ENCODE results near the gene KCNE3. TPM values are rescaled to one million over a fixed set of nuclear protein-coding genes. Genes with fewer than 3 reads are reported as not detected.

The KCNE3 gene
- polyA plus RNA-seq, 1 donor (not counting 4 experiments of a cell fraction or from before 2014, with no cell fraction given), result not detected

GRCh38 chr11:74447720-74448119, 19.6 kb downstream of the KCNE3 start:
- Histone ChIP-seq H3K4me1 (ENCODE audit: control insufficient read depth, extremely low read depth, insufficient read depth, low read length) (peaks cover 3% of the 10 kb centered on the region), H3K36me3 (ENCODE audit: control insufficient read depth in 2 of 2, extremely low read depth in 1 of 2, insufficient read depth in 2 of 2, low read length in 2 of 2) (no peaks in the 10 kb centered on the region), H3K27ac (ENCODE audit: control insufficient read depth, insufficient read depth, low read length) (no peak overlapping the region), H3K27me3 (ENCODE audit: control insufficient read depth, extremely low read depth, insufficient read depth, low read length) (peaks cover 6% of the 10 kb centered on the region), H2AFZ (ENCODE audit: control insufficient read depth, low read length) (no peak overlapping the region), H3K4me3 (ENCODE audit: control insufficient read depth in 2 of 3, extremely low read depth in 1 of 3, insufficient read depth in 2 of 3, low read depth in 1 of 3, low read length in 3 of 3) (no peak overlapping the region), H3K9me1 (ENCODE audit: control insufficient read depth, extremely low read depth, insufficient read depth, low read length) (no peaks in the 10 kb centered on the region), H3K4me2 (ENCODE audit: control insufficient read depth, extremely low read depth, insufficient read depth, low read depth, low read length) (no peak overlapping the region), H3K9me3 (ENCODE audit: control insufficient read depth, low read depth, low read length) (no peaks in the 10 kb centered on the region), H3K9ac (ENCODE audit: control insufficient read depth, extremely low read depth, insufficient read depth, low read length) (no peak overlapping the region), H3K79me2 (ENCODE audit: control insufficient read depth, insufficient read depth, low read length) (no peaks in the 10 kb centered on the region), H4K20me1 (ENCODE audit: control insufficient read depth, extremely low read depth, insufficient read depth, low read length) (no peaks in the 10 kb centered on the region)
- FAIRE-seq (no peak), DNase-seq (ENCODE audit: low read depth, low spot score) (no peak)
- dilution Hi-C loops (cut with MboI; ENCODE audit: extremely low pct_ligation_motif_present, low sequenced_read_pairs), result loop anchor here (25.0 kb wide), 1 partner anchor 185 kb away; no protein-coding TSS in a partner anchor
- TF ChIP-seq EZH2 (IDR thresholded peaks at IDR 0.05; ENCODE audit: low read length) (no peak), CTCF (optimal IDR thresholded peaks at IDR 0.05 in 1 of 3, IDR thresholded peaks at IDR 0.05 in 1 of 3, conservative IDR thresholded peaks at IDR 0.05 in 1 of 3; ENCODE audit: extremely low read depth in 1 of 3, insufficient read depth in 2 of 3, low read length in 3 of 3) (no peak)

DNA sequence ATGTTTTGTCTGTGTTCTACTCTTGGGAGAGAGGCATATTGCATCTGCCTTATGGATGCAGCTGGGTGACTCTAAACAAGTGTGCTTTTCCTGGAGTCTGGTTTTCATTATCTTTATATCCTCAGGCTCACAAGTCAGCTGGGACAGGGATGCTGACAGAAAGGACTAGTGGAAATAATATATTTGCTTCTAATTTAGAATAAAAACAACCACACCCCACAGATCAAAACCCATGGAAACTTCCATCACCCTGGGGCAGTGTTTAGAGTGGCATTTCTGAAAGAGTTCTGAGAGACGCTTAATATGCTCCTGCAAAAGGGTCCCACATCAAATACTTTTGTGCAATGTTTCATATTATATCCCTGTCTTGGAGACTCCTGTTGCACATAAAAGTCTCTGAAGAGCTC, 20.8 kb downstream of the KCNE3 start:
- no peaks in the 10 kb centered on the region for H4K20me1 ChIP-seq (ENCODE audit: control insufficient read depth, extremely low read depth, insufficient read depth, low read length)
- no peak for DNase-seq (ENCODE audit: low read depth, low spot score)
- H3K4me2 ChIP-seq (ENCODE audit: control insufficient read depth, extremely low read depth, insufficient read depth, low read depth, low read length), result no peak overlapping the region
- no peak for FAIRE-seq
- H3K36me3 ChIP-seq (ENCODE audit: control insufficient read depth in 2 of 2, extremely low read depth in 1 of 2, insufficient read depth in 2 of 2, low read length in 2 of 2), result no peaks in the 10 kb centered on the region
- TF ChIP-seq EZH2 (IDR thresholded peaks at IDR 0.05; ENCODE audit: low read length) (no peak), CTCF (optimal IDR thresholded peaks at IDR 0.05 in 1 of 3, IDR thresholded peaks at IDR 0.05 in 1 of 3, conservative IDR thresholded peaks at IDR 0.05 in 1 of 3; ENCODE audit: extremely low read depth in 1 of 3, insufficient read depth in 2 of 3, low read length in 3 of 3) (no peak)
- H3K4me1 ChIP-seq (ENCODE audit: control insufficient read depth, extremely low read depth, insufficient read depth, low read length), result peaks cover 3% of the 10 kb centered on the region
- no peak overlapping the region for H3K4me3 ChIP-seq (ENCODE audit: control insufficient read depth in 2 of 3, extremely low read depth in 1 of 3, insufficient read depth in 2 of 3, low read depth in 1 of 3, low read length in 3 of 3)
- H2AFZ ChIP-seq (ENCODE audit: control insufficient read depth, low read length), result no peak overlapping the region
- no peaks in the 10 kb centered on the region for H3K9me3 ChIP-seq (ENCODE audit: control insufficient read depth, low read depth, low read length)
- H3K9ac ChIP-seq (ENCODE audit: control insufficient read depth, extremely low read depth, insufficient read depth, low read length), result no peak overlapping the region
- no peaks in the 10 kb centered on the region for H3K9me1 ChIP-seq (ENCODE audit: control insufficient read depth, extremely low read depth, insufficient read depth, low read length)
- no peak overlapping the region for H3K27ac ChIP-seq (ENCODE audit: control insufficient read depth, insufficient read depth, low read length)
- no peaks in the 10 kb centered on the region for H3K27me3 ChIP-seq (ENCODE audit: control insufficient read depth, extremely low read depth, insufficient read depth, low read length)
- dilution Hi-C loops (cut with MboI; ENCODE audit: extremely low pct_ligation_motif_present, low sequenced_read_pairs), result loop anchor here (25.0 kb wide), 1 partner anchor 184 kb away; no protein-coding TSS in a partner anchor
- no peaks in the 10 kb centered on the region for H3K79me2 ChIP-seq (ENCODE audit: control insufficient read depth, insufficient read depth, low read length)

Data from keratinocyte (primary cell).